GM23338 (cell line): ENCODE results near the gene PTPN5.

Experiments
- CREB1 ChIP-seq: fragments of 250-450 bp; sonication (Bioruptor Pico); IDR thresholded peaks from 2 replicates; pipeline ENCODE4 v1.5.0; 2020; ENCODE audit warnings: low read depth, mild to moderate bottlenecking, moderate library complexity
- CTCF ChIP-seq, 2 experiments: fragments of 200-600 bp in 1 of 2; sonication (generic) in 1 of 2; conservative IDR thresholded peaks; 2 replicates each; pipeline versions ENCODE4 v1.5.1 to v1.6.1; 2016 to 2017; ENCODE audit warnings: antibody characterized with exemption in 2 of 2, low read depth in 2 of 2, mild to moderate bottlenecking in 2 of 2, moderate library complexity in 1 of 2
- ETS1 ChIP-seq: IDR thresholded peaks from 2 replicates; pipeline ENCODE4 v1.6.1; 2016; ENCODE audit warnings: antibody characterized with exemption
- EZH2 ChIP-seq: fragments of 200-600 bp; sonication (generic); IDR thresholded peaks from one replicate; pipeline ENCODE4 v1.8.0; 2017; ENCODE audit warnings: antibody characterized with exemption, mild to moderate bottlenecking, low read depth; ENCODE audit not compliant: unreplicated experiment
- EZH2phosphoT487 ChIP-seq: fragments of 200-600 bp; sonication (generic); IDR thresholded peaks from one replicate; pipeline ENCODE4 v1.8.1; 2018; ENCODE audit warnings: antibody characterized with exemption; ENCODE audit not compliant: unreplicated experiment
- JUNB ChIP-seq: IDR thresholded peaks from one replicate; pipeline ENCODE4 v1.6.1; 2016; ENCODE audit warnings: antibody characterized with exemption; ENCODE audit not compliant: unreplicated experiment
- REST ChIP-seq: IDR thresholded peaks from one replicate; pipeline ENCODE4 v1.6.1; 2018; ENCODE audit warnings: antibody characterized with exemption; ENCODE audit not compliant: unreplicated experiment
- STAT1 ChIP-seq: IDR thresholded peaks from one replicate; pipeline ENCODE4 v1.6.1; 2016; ENCODE audit warnings: antibody characterized with exemption; ENCODE audit not compliant: unreplicated experiment
- ZNF114 ChIP-seq: fragments of 250-450 bp; sonication (Bioruptor Pico); IDR thresholded peaks from 2 replicates; pipeline ENCODE4 v1.5.0; 2020; ENCODE audit warnings: mild to moderate bottlenecking, moderate library complexity

GRCh38 chr11:18761741-18762140 lies 29.9 kb downstream of the PTPN5 start:
- TF ChIP-seq EZH2 (no peak), CTCF (conservative IDR thresholded peaks at IDR 0.05; ENCODE audit: low read depth in 2 of 2) (no peak), REST (no peak), CREB1 (CRISPR knock-in tag) (no peak), JUNB (no peak), ZNF114 (no peak), ETS1 (no peak), EZH2phosphoT487 (no peak), STAT1 (no peak)
